ENCODE measurements around the gene RALB.

- TF ChIP-seq CTCF (IDR thresholded peaks at IDR 0.05; ENCODE audit: low read depth, low read length, poor library complexity, severe bottlenecking) (no peak), EZH2phosphoT487 (IDR thresholded peaks at IDR 0.05; ENCODE audit: borderline replicate concordance, low read length) (no peak)
Measured at GRCh38 chr2:120208381-120209353, 44.0 kb upstream of the RALB start.
